ENCODE results near the gene GLRX. TPM values are rescaled to one million over a fixed set of nuclear protein-coding genes. Genes with fewer than 3 reads are reported as not detected.

The GLRX gene
- total and polyA plus RNA-seq, 12 donors = 51.6 to 156 (median 111) TPM

GRCh38 chr5:95784514-95785302 is 37.8 kb downstream of the GLRX start:
- H3K36me3 ChIP-seq = peaks cover 0 to 55% (median 12%) of the 10 kb centered on the region in 9 donors
- peaks cover 0 to 52% (median 23%) of the 10 kb centered on the region in 9 donors for H3K4me1 ChIP-seq
- peak overlapping the region in 6 of 10 donors; percentile 11 to 55 (median 44) for H3K27ac ChIP-seq
- no peak for TF ChIP-seq CTCF (IDR thresholded peaks at IDR 0.05)
- 56 to 73% methylated on average over 9 of the region's 9 CpGs for WGBS, 2 donors
- no peaks in the 10 kb centered on the region for H3K9me3 ChIP-seq
- ATAC-seq = peak in 6 of 8 donors; percentile 15 to 55 (median 28)
- H3K27me3 ChIP-seq = no peaks in the 10 kb centered on the region
- intact Hi-C loops (cut with DNase I) = loop anchor here in 6 of 10 donors (5.0 to 10.0 kb wide), 6 partner anchors 117 to 553 kb away; partner anchors contain the start of gene RFESD (in 3 of the 6)
- DNase-seq = no peak
- H3K4me3 ChIP-seq = no peak overlapping the region

GRCh38 chr5:95783661-95784060 is 38.9 kb downstream of the GLRX start:
- peaks cover 0 to 62% (median 31%) of the 10 kb centered on the region in 9 donors for H3K4me1 ChIP-seq
- DNase-seq = no peak
- peaks cover 0 to 45% (median 10%) of the 10 kb centered on the region in 9 donors for H3K36me3 ChIP-seq
- H3K4me3 ChIP-seq = no peak overlapping the region
- ATAC-seq = no peak
- peak overlapping the region in 3 of 10 donors; percentile 46 to 55 (median 49) for H3K27ac ChIP-seq
- WGBS, 2 donors = 80 to 82% methylated on average over 3 of the region's 3 CpGs
- intact Hi-C loops (cut with DNase I) = loop anchor here in 7 of 10 donors (2.0 to 10.0 kb wide), 7 partner anchors 63 to 554 kb away; partner anchors contain the start of gene RFESD (in 3 of the 7)
- H3K27me3 ChIP-seq = no peaks in the 10 kb centered on the region
- TF ChIP-seq CTCF (IDR thresholded peaks at IDR 0.05) = no peak
- no peaks in the 10 kb centered on the region for H3K9me3 ChIP-seq

DNA sequence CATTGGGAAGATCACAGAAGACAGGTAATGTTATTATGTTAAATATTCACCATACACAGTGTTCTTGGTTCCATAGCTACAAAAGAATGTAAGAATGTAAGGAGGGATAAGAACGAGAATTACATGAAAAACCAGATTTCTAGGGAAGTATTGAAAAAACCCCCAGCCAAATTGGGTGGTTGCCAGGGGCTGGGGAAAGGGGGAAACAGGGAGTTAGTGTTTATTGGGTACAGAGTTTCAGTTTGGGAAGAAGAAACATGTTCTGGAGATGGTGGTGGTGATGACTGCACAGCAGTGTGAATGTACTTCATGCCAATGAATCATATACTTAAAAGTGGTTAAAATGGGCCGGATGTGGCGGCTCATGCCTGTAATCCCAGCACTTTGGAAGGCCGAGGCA is 40.3 kb downstream of the GLRX start:
- DNase-seq (no peak), ATAC-seq (no peak)
- Histone ChIP-seq H3K36me3 (peaks cover 0 to 45% (median 0%) of the 10 kb centered on the region in 9 donors), H3K4me3 (no peak overlapping the region), H3K27me3 (no peaks in the 10 kb centered on the region), H3K9me3 (no peaks in the 10 kb centered on the region), H3K4me1 (peaks cover 0 to 63% (median 33%) of the 10 kb centered on the region in 9 donors), H3K27ac (no peak overlapping the region)
- 89 to 90% methylated on average over 4 of the region's 4 CpGs for WGBS, 2 donors
- no peak for TF ChIP-seq CTCF (IDR thresholded peaks at IDR 0.05)
- intact Hi-C loops (cut with DNase I) = loop anchor here in 7 of 10 donors (2.0 to 10.0 kb wide), 7 partner anchors 65 to 555 kb away; partner anchors contain the start of gene RFESD (in 3 of the 7)

GRCh38 chr5:95781101-95781583 is 41.4 kb downstream of the GLRX start:
- intact Hi-C loops (cut with DNase I) = loop anchor here in 9 of 10 donors (1.0 to 10.0 kb wide), 11 partner anchors 62 to 556 kb away; partner anchors contain the start of gene RFESD (in 3 of the 9)
- Histone ChIP-seq H3K27ac (peak overlapping the region in 8 of 10 donors; percentile 5 to 77 (median 46)), H3K9me3 (no peaks in the 10 kb centered on the region), H3K36me3 (peaks cover 0 to 40% (median 0%) of the 10 kb centered on the region in 9 donors), H3K4me3 (no peak overlapping the region), H3K27me3 (no peaks in the 10 kb centered on the region), H3K4me1 (peaks cover 0 to 52% (median 30%) of the 10 kb centered on the region in 9 donors)
- 29 to 43% methylated on average over 4 of the region's 4 CpGs for WGBS, 2 donors
- DNase-seq (peak; percentile 68 to 84), ATAC-seq (peak; percentile 88 to 95 (median 92))
- TF ChIP-seq CTCF (IDR thresholded peaks at IDR 0.05) = peak in 8 of 9 donors; percentile 70 to 96 (median 91)
